HEK293 (cell line): ENCODE results near the gene SUMF1.

Experiments used
- CTCF ChIA-PET: fragments of 350-600 bp; formaldehyde crosslinking; extraction: SDS; loops from one replicate; lab custom pipeline; 2021; ENCODE audit warnings: antibody characterized with exemption; lab: Yijun Ruan, JAX
- POLR2A ChIA-PET: fragments of 300-600 bp; formaldehyde crosslinking; extraction: SDS; loops from one replicate; lab custom pipeline; 2020; ENCODE audit warnings: antibody characterized with exemption, inconsistent platforms; lab: Yijun Ruan, JAX
- H3K27ac ChIP-seq: fragments of 200-500 bp; sonication (Bioruptor generic); 2 replicates; pipeline ENCODE4 v1.5.1; 2014; ENCODE audit warnings: low read depth, low read length, control low read depth, inconsistent platforms; ENCODE audit errors: extremely low read depth
- H3K36me3 ChIP-seq, 2 experiments: fragments of 200-500 bp in 1 of 2; sonication (Bioruptor generic) in 1 of 2; 1 replicate in 1 of 2; 2 replicates in 1 of 2; pipeline ENCODE4 v1.5.1; 2014 to 2017; ENCODE audit warnings: inconsistent platforms in 2 of 2, low read length in 2 of 2; ENCODE audit not compliant: control insufficient read depth in 2 of 2, insufficient read depth in 1 of 2
- H3K4me1 ChIP-seq: fragments of 200-500 bp; sonication (Bioruptor generic); 2 replicates; pipeline ENCODE4 v1.5.1; 2014; ENCODE audit warnings: mild to moderate bottlenecking, low read length, inconsistent platforms; ENCODE audit not compliant: control insufficient read depth, insufficient read depth
- H3K4me3 ChIP-seq: 2 replicates; pipeline ENCODE4 v1.5.1; 2011; ENCODE audit warnings: low read depth, mild to moderate bottlenecking, control low read depth, low read length, moderate library complexity
- H3K9me3 ChIP-seq: fragments of 200-500 bp; sonication (Bioruptor generic); 2 replicates; pipeline ENCODE4 v1.5.1; 2014; ENCODE audit warnings: low read depth, low read length, inconsistent platforms; ENCODE audit not compliant: control insufficient read depth, insufficient read depth
- BCL11A ChIP-seq: fragments of 450-650 bp; formaldehyde crosslinking; IDR thresholded peaks from 2 replicates; pipeline ENCODE4 v1.5.1; 2016; ENCODE audit warnings: low read depth, missing biosample characterization, missing genetic modification characterization
- BCL11B ChIP-seq: fragments of 450-650 bp; formaldehyde crosslinking; IDR thresholded peaks from 2 replicates; pipeline ENCODE4 v1.5.1; 2016; ENCODE audit warnings: low read depth, missing biosample characterization, missing genetic modification characterization
- HOXC10 ChIP-seq: sonication (generic); formaldehyde crosslinking; IDR thresholded peaks from 2 replicates; pipeline ENCODE4 v1.8.1; 2023; ENCODE audit warnings: mild to moderate bottlenecking, missing genetic modification reagents
- KLF17 ChIP-seq: fragments of 450-650 bp; formaldehyde crosslinking; IDR thresholded peaks from 2 replicates; pipeline ENCODE4 v1.5.1; 2016; ENCODE audit warnings: missing biosample characterization, missing genetic modification characterization
- MZF1 ChIP-seq: fragments of 450-650 bp; formaldehyde crosslinking; IDR thresholded peaks from 2 replicates; pipeline ENCODE4 v1.5.1; 2017; ENCODE audit warnings: missing biosample characterization, missing genetic modification characterization, borderline replicate concordance
- ZBTB26 ChIP-seq: fragments of 450-650 bp; formaldehyde crosslinking; optimal IDR thresholded peaks from 2 replicates; pipeline ENCODE3; 2016; ENCODE audit warnings: missing biosample characterization, mild to moderate bottlenecking, missing genetic modification characterization
- ZFHX2 ChIP-seq: fragments of 450-650 bp; formaldehyde crosslinking; conservative IDR thresholded peaks from 2 replicates; pipeline ENCODE4 v1.5.1; 2016; ENCODE audit warnings: missing biosample characterization, missing genetic modification characterization
- ZFP3 ChIP-seq: fragments of 450-650 bp; formaldehyde crosslinking; IDR thresholded peaks from 2 replicates; pipeline ENCODE4 v1.5.1; 2016; ENCODE audit warnings: low read depth, missing biosample characterization, missing genetic modification characterization
- ZNF138 ChIP-seq: fragments of 450-650 bp; formaldehyde crosslinking; IDR thresholded peaks from 2 replicates; pipeline ENCODE4 v1.5.1; 2016; ENCODE audit warnings: missing biosample characterization, missing genetic modification characterization, borderline replicate concordance
- ZNF155 ChIP-seq: fragments of 450-650 bp; formaldehyde crosslinking; IDR thresholded peaks from 2 replicates; pipeline ENCODE4 v1.5.1; 2016; ENCODE audit warnings: missing biosample characterization, missing genetic modification characterization
- ZNF184 ChIP-seq: fragments of 450-650 bp; IDR thresholded peaks from 2 replicates; pipeline ENCODE4 v1.5.1; 2018; ENCODE audit warnings: missing biosample characterization, mild to moderate bottlenecking, missing genetic modification characterization
- ZNF211 ChIP-seq: fragments of 450-650 bp; formaldehyde crosslinking; IDR thresholded peaks from 2 replicates; pipeline ENCODE4 v1.5.1; 2016; ENCODE audit warnings: low read depth, missing biosample characterization, missing genetic modification characterization
- ZNF248 ChIP-seq: fragments of 450-650 bp; formaldehyde crosslinking; IDR thresholded peaks from 2 replicates; pipeline ENCODE4 v1.5.1; 2017; ENCODE audit warnings: missing biosample characterization, missing genetic modification characterization
- ZNF266 ChIP-seq: fragments of 450-650 bp; formaldehyde crosslinking; IDR thresholded peaks from 2 replicates; pipeline ENCODE4 v1.5.1; 2016; ENCODE audit warnings: missing biosample characterization, missing genetic modification characterization, low read depth
- ZNF302 ChIP-seq: fragments of 450-650 bp; formaldehyde crosslinking; IDR thresholded peaks from 2 replicates; pipeline ENCODE4 v1.5.1; 2016; ENCODE audit warnings: missing biosample characterization, missing genetic modification characterization, low read depth
- ZNF350 ChIP-seq: fragments of 450-650 bp; formaldehyde crosslinking; IDR thresholded peaks from 2 replicates; pipeline ENCODE4 v1.5.0; 2017; ENCODE audit warnings: missing biosample characterization, mild to moderate bottlenecking, missing genetic modification characterization
- ZNF362 ChIP-seq: fragments of 450-650 bp; formaldehyde crosslinking; IDR thresholded peaks from 2 replicates; pipeline ENCODE4 v1.5.1; 2016; ENCODE audit warnings: missing biosample characterization, missing genetic modification characterization
- ZNF391 ChIP-seq: fragments of 450-650 bp; formaldehyde crosslinking; IDR thresholded peaks from 2 replicates; pipeline ENCODE4 v1.5.1; 2016; ENCODE audit warnings: low read depth, missing biosample characterization, missing genetic modification characterization, borderline replicate concordance
- ZNF416 ChIP-seq: fragments of 450-650 bp; formaldehyde crosslinking; IDR thresholded peaks from 2 replicates; pipeline ENCODE4 v1.5.1; 2016; ENCODE audit warnings: missing biosample characterization, missing genetic modification characterization
- ZNF510 ChIP-seq: fragments of 450-650 bp; formaldehyde crosslinking; IDR thresholded peaks from 2 replicates; pipeline ENCODE4 v1.5.1; 2018; ENCODE audit warnings: mild to moderate bottlenecking, missing genetic modification characterization, missing biosample characterization; ENCODE audit not compliant: insufficient replicate concordance
- ZNF560 ChIP-seq: fragments of 450-650 bp; formaldehyde crosslinking; IDR thresholded peaks from 2 replicates; pipeline ENCODE4 v1.5.1; 2017; ENCODE audit warnings: missing biosample characterization, missing genetic modification characterization, borderline replicate concordance
- ZNF600 ChIP-seq: fragments of 450-650 bp; formaldehyde crosslinking; IDR thresholded peaks from 2 replicates; pipeline ENCODE4 v1.5.1; 2016; ENCODE audit warnings: missing biosample characterization, missing genetic modification characterization
- ZNF792 ChIP-seq: fragments of 450-650 bp; formaldehyde crosslinking; IDR thresholded peaks from 2 replicates; pipeline ENCODE4 v1.5.1; 2016; ENCODE audit warnings: missing biosample characterization, missing genetic modification characterization
- TF ChIP-seq, protein P1 (sequence below): fragments of 450-650 bp; formaldehyde crosslinking; IDR thresholded peaks from 2 replicates; pipeline ENCODE4 v1.5.1; 2016; ENCODE audit warnings: missing biosample characterization, missing genetic modification characterization, borderline replicate concordance
- TF ChIP-seq, protein P2 (sequence below): fragments of 450-650 bp; formaldehyde crosslinking; IDR thresholded peaks from 2 replicates; pipeline ENCODE4 v1.5.1; 2016; ENCODE audit warnings: missing biosample characterization, missing genetic modification characterization

The SUMF1 gene

GRCh38 chr3:4471907-4472306 is 4.8 kb upstream of the SUMF1 start:
- H3K36me3 ChIP-seq: no peaks in the 10 kb centered on the region
- TF ChIP-seq ZNF560 (tag by site-specific recombination): no peak
- no peak for TF ChIP-seq ZNF416 (tag by site-specific recombination)
- no peak for TF ChIP-seq ZNF266 (tag by site-specific recombination)
- no peak for TF ChIP-seq BCL11B (tag by site-specific recombination)
- no peak for TF ChIP-seq ZNF350
- no peak for TF ChIP-seq HOXC10 (CRISPR knock-in tag)
- no peak for TF ChIP-seq ZNF600 (tag by site-specific recombination)
- TF ChIP-seq ZNF792 (tag by site-specific recombination): no peak
- TF ChIP-seq, all 188 proteins: peak for 0
- ChIA-PET POLR2A (no interaction called here), CTCF (no interaction called here)
- H3K27ac ChIP-seq: no peak overlapping the region
- 0 out of 2 replicates have a peak, but pooled peaks cover 2% of the 10 kb centered on the region for H3K4me1 ChIP-seq
- no peak overlapping the region for H3K4me3 ChIP-seq
- no peaks in the 10 kb centered on the region for H3K9me3 ChIP-seq

DNA sequence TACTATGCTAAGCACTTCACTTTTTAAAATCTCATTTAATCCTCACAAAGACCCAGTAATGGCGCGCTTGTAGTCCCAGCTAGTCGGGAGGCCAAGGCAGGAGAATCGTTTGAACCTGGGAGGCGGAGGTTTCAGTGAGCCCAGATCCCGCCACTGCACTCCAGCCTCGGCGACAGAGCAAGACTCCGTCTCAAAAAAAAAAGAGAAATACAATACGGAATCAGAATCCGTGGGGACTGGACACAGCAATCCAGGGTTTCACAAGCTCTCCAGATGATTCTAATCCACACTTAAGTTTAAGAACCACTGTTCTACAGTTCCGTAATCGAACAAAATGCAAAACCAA is 426 bp upstream of the SUMF1 start:
- POLR2A ChIA-PET: interaction anchor here (0.6 to 3.7 kb wide), 5 partner anchors 22 to 511 kb away, joined by 3 to 56 read pairs (median 4); partner anchors contain the start of gene ITPR1
- no peaks in the 10 kb centered on the region for H3K36me3 ChIP-seq
- no peaks in the 10 kb centered on the region for H3K4me1 ChIP-seq
- CTCF ChIA-PET: interaction anchor here (0.6 kb wide), 1 partner anchor 92 kb away, joined by 3 read pairs; no protein-coding TSS in a partner anchor
- no peaks in the 10 kb centered on the region for H3K9me3 ChIP-seq
- H3K27ac ChIP-seq: no peak overlapping the region
- TF ChIP-seq, protein P1, sequence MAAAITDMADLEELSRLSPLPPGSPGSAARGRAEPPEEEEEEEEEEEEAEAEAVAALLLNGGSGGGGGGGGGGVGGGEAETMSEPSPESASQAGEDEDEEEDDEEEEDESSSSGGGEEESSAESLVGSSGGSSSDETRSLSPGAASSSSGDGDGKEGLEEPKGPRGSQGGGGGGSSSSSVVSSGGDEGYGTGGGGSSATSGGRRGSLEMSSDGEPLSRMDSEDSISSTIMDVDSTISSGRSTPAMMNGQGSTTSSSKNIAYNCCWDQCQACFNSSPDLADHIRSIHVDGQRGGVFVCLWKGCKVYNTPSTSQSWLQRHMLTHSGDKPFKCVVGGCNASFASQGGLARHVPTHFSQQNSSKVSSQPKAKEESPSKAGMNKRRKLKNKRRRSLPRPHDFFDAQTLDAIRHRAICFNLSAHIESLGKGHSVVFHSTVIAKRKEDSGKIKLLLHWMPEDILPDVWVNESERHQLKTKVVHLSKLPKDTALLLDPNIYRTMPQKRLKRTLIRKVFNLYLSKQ (tag by site-specific recombination): no peak
- TF ChIP-seq ZBTB26 (tag by site-specific recombination): no peak
- TF ChIP-seq ZNF184 (tag by site-specific recombination): no peak
- TF ChIP-seq, protein P2, sequence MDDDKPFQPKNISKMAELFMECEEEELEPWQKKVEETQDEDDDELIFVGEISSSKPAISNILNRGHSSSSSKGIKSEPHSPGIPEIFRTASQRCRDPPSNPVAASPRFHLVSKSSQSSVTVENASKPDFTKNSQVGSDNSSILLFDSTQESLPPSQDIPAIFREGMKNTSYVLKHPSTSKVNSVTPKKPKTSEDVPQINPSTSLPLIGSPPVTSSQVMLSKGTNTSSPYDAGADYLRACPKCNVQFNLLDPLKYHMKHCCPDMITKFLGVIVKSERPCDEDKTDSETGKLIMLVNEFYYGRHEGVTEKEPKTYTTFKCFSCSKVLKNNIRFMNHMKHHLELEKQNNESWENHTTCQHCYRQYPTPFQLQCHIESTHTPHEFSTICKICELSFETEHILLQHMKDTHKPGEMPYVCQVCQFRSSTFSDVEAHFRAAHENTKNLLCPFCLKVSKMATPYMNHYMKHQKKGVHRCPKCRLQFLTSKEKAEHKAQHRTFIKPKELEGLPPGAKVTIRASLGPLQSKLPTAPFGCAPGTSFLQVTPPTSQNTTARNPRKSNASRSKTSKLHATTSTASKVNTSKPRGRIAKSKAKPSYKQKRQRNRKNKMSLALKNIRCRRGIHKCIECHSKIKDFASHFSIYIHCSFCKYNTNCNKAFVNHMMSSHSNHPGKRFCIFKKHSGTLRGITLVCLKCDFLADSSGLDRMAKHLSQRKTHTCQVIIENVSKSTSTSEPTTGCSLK (tag by site-specific recombination): no peak
- TF ChIP-seq ZNF510 (tag by site-specific recombination): no peak
- no peak for TF ChIP-seq ZNF211 (tag by site-specific recombination)
- no peak for TF ChIP-seq BCL11A (tag by site-specific recombination)
- no peak for TF ChIP-seq ZFP3 (tag by site-specific recombination)
- TF ChIP-seq KLF17: no peak
- no peak for TF ChIP-seq MZF1
- TF ChIP-seq ZNF302 (tag by site-specific recombination): no peak
- no peak for TF ChIP-seq ZFHX2 (tag by site-specific recombination)
- no peak for TF ChIP-seq ZNF600 (tag by site-specific recombination)
- TF ChIP-seq ZNF155 (tag by site-specific recombination): no peak
- TF ChIP-seq ZNF391 (tag by site-specific recombination): no peak
- no peak for TF ChIP-seq ZNF362 (tag by site-specific recombination)
- TF ChIP-seq ZNF138 (tag by site-specific recombination): no peak
- TF ChIP-seq ZNF248 (tag by site-specific recombination): no peak
- H3K4me3 ChIP-seq: peak overlapping the region; percentile 73; the same call in 1 of the 2 replicates
